PC-3 (cell line): Measurements from ENCODE around the gene CNNM1. TPM values are rescaled to one million over a fixed set of nuclear protein-coding genes. Genes with fewer than 3 reads are reported as not detected.

ENCODE experiments used
- ATAC-seq: fragments of 200-7000 bp; cut with Tn5 transposase; 2 replicates; pipeline ENCODE4 v1.9.1; 2020; ENCODE audit warnings: mild to moderate bottlenecking, moderate library complexity
- BruUV-seq: library from RNA; stranded (reverse); fragments of 400-500 nt; replicated peaks from 2 replicates; lab custom pipeline; 2021; lab: Mats Ljungman, UMichigan
- CTCF ChIA-PET: fragments of 300-600 bp; sonication (Branson Sonifier 250); formaldehyde crosslinking; loops from one replicate; lab custom pipeline; 2022; ENCODE audit warnings: antibody characterized with exemption; lab: Charles Lee
- POLR2A ChIA-PET: fragments of 300-600 bp; sonication (Branson Sonifier 250); formaldehyde crosslinking; loops from one replicate; lab custom pipeline; 2022; ENCODE audit warnings: antibody characterized with exemption; ENCODE audit not compliant: unreplicated experiment; lab: Charles Lee
- DNase-seq: peaks from one replicate; pipeline ENCODE4 v3.0.0-alpha.2; 2015
- H2AFZ ChIP-seq: fragments of 300-600 bp; sonication (generic); 2 replicates; pipeline ENCODE4 v1.6.0; 2016; ENCODE audit warnings: antibody characterized with exemption, low read length
- H3F3A ChIP-seq: fragments of 300-600 bp; sonication (generic); one replicate; pipeline ENCODE4 v1.6.0; 2017; ENCODE audit warnings: antibody characterized with exemption, low read length, control low read depth, mild to moderate bottlenecking; ENCODE audit not compliant: unreplicated experiment
- H3K27ac ChIP-seq: fragments of 300-600 bp; sonication (generic); 2 replicates; pipeline ENCODE4 v1.5.1; 2016; ENCODE audit warnings: mild to moderate bottlenecking, low read length
- H3K27me3 ChIP-seq: fragments of 300-600 bp; sonication (generic); 2 replicates; pipeline ENCODE4 v1.6.1; 2016; ENCODE audit warnings: low read length, mixed read lengths
- H3K36me3 ChIP-seq: fragments of 300-600 bp; sonication (generic); 2 replicates; pipeline ENCODE4 v1.6.1; 2016; ENCODE audit warnings: low read depth, mixed run types, low read length, mixed read lengths
- H3K4me1 ChIP-seq: fragments of 300-600 bp; sonication (generic); 2 replicates; pipeline ENCODE4 v1.5.1; 2016; ENCODE audit warnings: low read length; ENCODE audit not compliant: insufficient read depth
- H3K4me2 ChIP-seq: fragments of 300-600 bp; sonication (generic); 2 replicates; pipeline ENCODE4 v1.6.0; 2016; ENCODE audit warnings: low read length
- H3K4me3 ChIP-seq: fragments of 300-600 bp; sonication (generic); 2 replicates; pipeline ENCODE4 v1.5.1; 2016; ENCODE audit warnings: mild to moderate bottlenecking, low read length, mixed read lengths
- H3K79me2 ChIP-seq: fragments of 300-600 bp; sonication (generic); 2 replicates; pipeline ENCODE4 v1.6.1; 2017; ENCODE audit warnings: low read length, mixed read lengths
- H3K9ac ChIP-seq: fragments of 300-600 bp; sonication (generic); 2 replicates; pipeline ENCODE4 v1.6.0; 2016; ENCODE audit warnings: mild to moderate bottlenecking, low read length
- H3K9me2 ChIP-seq: fragments of 300-600 bp; sonication (generic); replicated peaks from 2 replicates; pipeline ENCODE4 v1.6.1; 2016; ENCODE audit warnings: mixed run types, low read length, mixed read lengths
- H3K9me3 ChIP-seq: fragments of 300-600 bp; sonication (generic); 2 replicates; pipeline ENCODE4 v1.6.1; 2016; ENCODE audit warnings: low read length, mixed read lengths
- H4K20me1 ChIP-seq: fragments of 300-600 bp; sonication (generic); 2 replicates; pipeline ENCODE4 v1.6.1; 2016; ENCODE audit warnings: low read length, mixed read lengths
- EZH2 ChIP-seq: fragments of 300-600 bp; sonication (generic); IDR thresholded peaks from one replicate; pipeline ENCODE4 v1.6.1; 2017; ENCODE audit warnings: antibody characterized with exemption, mild to moderate bottlenecking, low read length; ENCODE audit not compliant: unreplicated experiment
- EZH2phosphoT487 ChIP-seq: fragments of 300-600 bp; sonication (generic); IDR thresholded peaks from 2 replicates; pipeline ENCODE4 v1.6.1; 2018; ENCODE audit warnings: mild to moderate bottlenecking, antibody characterized with exemption, low read length, borderline replicate concordance
- intact Hi-C: fragments of 100-400 bp; cut with micrococcal nuclease; formaldehyde crosslinking; loops from 2 replicates; pipeline ENCODE4 v1.9.0; 2023
- total RNA-seq: library from RNA; depleted of rRNA; stranded (reverse); fragments of >200 nt; gene quantifications from 2 replicates; pipeline ENCODE4 v1.2.3, GENCODE V29; 2014
- TF ChIP-seq, protein P1 (sequence below): fragments of 300-600 bp; sonication (generic); conservative IDR thresholded peaks from 2 replicates; pipeline ENCODE4 v1.5.1; 2017; ENCODE audit warnings: antibody characterized with exemption, low read depth, mild to moderate bottlenecking, low read length

Gene CNNM1
- total RNA-seq, 1 experiment from 2014 or later = 3.3 TPM

GRCh38 chr10:99433378-99434020 is 104.3 kb downstream of the CNNM1 start:
- Histone ChIP-seq H3K4me3 (no peak overlapping the region), H2AFZ (no peak overlapping the region), H3K4me1 (peaks cover 4% of the 10 kb centered on the region), H3K9ac (no peak overlapping the region), H3K36me3 (no peaks in the 10 kb centered on the region), H3K9me2 (no peaks in the 10 kb centered on the region), H3K9me3 (no peaks in the 10 kb centered on the region), H3K4me2 (no peak overlapping the region), H3K27ac (no peak overlapping the region), H3F3A (no peaks in the 10 kb centered on the region), H3K27me3 (no peaks in the 10 kb centered on the region), H4K20me1 (no peaks in the 10 kb centered on the region; the same call in 1 of the 2 replicates), H3K79me2 (peaks cover 36% of the 10 kb centered on the region)
- ChIA-PET CTCF (interaction anchor here (0.6 kb wide), 2 partner anchors 16 to 39 kb away, joined by 3 to 4 read pairs; no protein-coding TSS in a partner anchor), POLR2A (no interaction called here)
- intact Hi-C loops = loop anchor here (1.0 to 10.0 kb wide), 3 partner anchors 41 to 251 kb away; no protein-coding TSS in a partner anchor
- ATAC-seq (no peak), DNase-seq (peak; percentile 18)
- TF ChIP-seq EZH2phosphoT487 = no peak
- TF ChIP-seq, protein P1, sequence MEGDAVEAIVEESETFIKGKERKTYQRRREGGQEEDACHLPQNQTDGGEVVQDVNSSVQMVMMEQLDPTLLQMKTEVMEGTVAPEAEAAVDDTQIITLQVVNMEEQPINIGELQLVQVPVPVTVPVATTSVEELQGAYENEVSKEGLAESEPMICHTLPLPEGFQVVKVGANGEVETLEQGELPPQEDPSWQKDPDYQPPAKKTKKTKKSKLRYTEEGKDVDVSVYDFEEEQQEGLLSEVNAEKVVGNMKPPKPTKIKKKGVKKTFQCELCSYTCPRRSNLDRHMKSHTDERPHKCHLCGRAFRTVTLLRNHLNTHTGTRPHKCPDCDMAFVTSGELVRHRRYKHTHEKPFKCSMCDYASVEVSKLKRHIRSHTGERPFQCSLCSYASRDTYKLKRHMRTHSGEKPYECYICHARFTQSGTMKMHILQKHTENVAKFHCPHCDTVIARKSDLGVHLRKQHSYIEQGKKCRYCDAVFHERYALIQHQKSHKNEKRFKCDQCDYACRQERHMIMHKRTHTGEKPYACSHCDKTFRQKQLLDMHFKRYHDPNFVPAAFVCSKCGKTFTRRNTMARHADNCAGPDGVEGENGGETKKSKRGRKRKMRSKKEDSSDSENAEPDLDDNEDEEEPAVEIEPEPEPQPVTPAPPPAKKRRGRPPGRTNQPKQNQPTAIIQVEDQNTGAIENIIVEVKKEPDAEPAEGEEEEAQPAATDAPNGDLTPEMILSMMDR = peak; percentile 60
- BruUV-seq = no TSS peak

DNA sequence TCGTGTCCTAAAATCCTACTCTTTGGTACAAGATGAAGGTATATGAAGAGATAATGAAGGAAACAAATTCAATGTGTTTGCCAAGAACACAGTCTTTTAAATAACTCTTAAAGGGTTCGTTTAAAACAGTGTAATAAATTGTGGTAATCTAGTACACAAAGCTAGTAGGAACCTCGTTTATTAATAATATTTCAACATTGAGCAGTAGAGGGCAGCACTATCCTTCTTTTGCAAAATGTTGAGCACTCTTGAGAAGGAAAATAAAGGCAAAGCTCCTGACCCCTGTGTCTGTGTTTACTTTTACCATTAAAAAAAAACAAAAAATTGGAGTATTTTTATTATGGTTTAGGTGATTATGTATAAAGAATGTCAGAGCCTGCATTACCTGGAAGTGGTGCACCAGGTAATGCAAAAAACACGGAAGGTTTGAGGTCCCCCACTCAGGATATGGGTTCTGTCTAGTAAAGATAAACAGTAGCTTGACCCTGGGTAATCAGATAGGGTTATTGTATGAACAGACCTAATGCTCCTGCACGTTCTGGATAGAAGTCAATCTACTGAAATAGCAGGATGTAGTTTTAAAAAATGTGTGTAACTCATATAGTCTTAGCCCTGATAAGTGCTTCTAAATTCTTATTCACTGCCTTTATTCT is 107.0 kb downstream of the CNNM1 start:
- Histone ChIP-seq H3K36me3 (no peaks in the 10 kb centered on the region), H4K20me1 (no peaks in the 10 kb centered on the region), H3K4me2 (no peak overlapping the region), H3K27me3 (no peaks in the 10 kb centered on the region), H3F3A (no peaks in the 10 kb centered on the region), H3K9me3 (no peaks in the 10 kb centered on the region), H3K4me1 (no peaks in the 10 kb centered on the region), H3K9ac (no peak overlapping the region), H3K4me3 (no peak overlapping the region), H2AFZ (no peak overlapping the region), H3K79me2 (peaks cover 17% of the 10 kb centered on the region), H3K27ac (no peak overlapping the region), H3K9me2 (no peaks in the 10 kb centered on the region)
- TF ChIP-seq EZH2 = no peak
- TF ChIP-seq EZH2phosphoT487 = no peak
- TF ChIP-seq, protein P1 = peak; percentile 65
- ATAC-seq = peak; percentile 46; the same call in 1 of the 2 replicates
- peak; percentile 72 for DNase-seq
- no TSS peak for BruUV-seq
- CTCF ChIA-PET = interaction anchor here (0.6 to 1.0 kb wide), 5 partner anchors 43 to 186 kb away, joined by 3 to 9 read pairs (median 3); no protein-coding TSS in a partner anchor
- POLR2A ChIA-PET = no interaction called here
- intact Hi-C loops = loop anchor here (1.0 to 10.0 kb wide), 2 partner anchors 176 to 249 kb away; no protein-coding TSS in a partner anchor
